Measurements from ENCODE around the gene GPC6. TPM values are rescaled to one million over a fixed set of nuclear protein-coding genes. Genes with fewer than 3 reads are reported as not detected.

GPC6 gene
- total and polyA plus RNA-seq, 2 donors (not counting 3 experiments of a cell fraction or from before 2014, with no cell fraction given): 0.01 TPM; not detected in 1

DNA sequence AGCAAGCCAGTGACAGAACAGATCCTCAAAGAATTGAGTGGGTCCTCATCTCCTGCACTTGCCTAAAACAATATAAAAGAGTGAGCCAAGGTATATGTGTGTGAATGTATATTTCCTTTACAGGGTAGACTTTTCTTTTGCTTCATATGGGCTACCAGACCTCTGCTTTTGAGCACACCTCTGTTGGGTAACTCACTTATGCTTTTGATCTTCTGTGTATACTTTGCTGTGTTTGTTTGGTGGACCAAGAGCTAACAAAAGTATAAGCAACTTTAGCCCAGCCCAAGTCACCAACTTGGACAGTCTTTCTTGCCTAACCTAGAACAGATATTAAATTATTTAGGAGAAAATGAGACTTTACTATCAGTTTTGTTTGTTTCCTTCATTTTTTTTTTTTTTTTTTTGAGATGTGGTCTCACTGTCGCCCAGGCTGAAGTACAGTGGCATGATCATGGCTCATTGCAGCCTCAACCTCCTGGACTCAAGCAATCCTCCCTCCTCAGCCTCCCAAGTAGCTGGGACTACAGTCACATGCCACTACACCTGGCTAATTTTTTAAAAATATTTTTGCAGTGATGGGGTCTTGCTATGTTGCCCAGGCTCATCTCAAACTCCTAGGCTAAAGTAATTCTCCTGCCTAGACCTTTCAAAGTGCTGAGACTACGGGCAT, 739.8 kb downstream of the GPC6 start:
- ChIA-PET CTCF (no interaction called here), POLR2A (no interaction called here)
- Histone ChIP-seq H3K79me2 (ENCODE audit: control insufficient read depth, insufficient read depth, low read length) (no peaks in the 10 kb centered on the region), H4K20me1 (replicated peaks; ENCODE audit: control insufficient read depth, extremely low read depth, insufficient read depth, low read length) (no peaks in the 10 kb centered on the region), H3K4me2 (ENCODE audit: insufficient read depth, low read length) (no peak overlapping the region), H3K27me3 (ENCODE audit: control insufficient read depth in 2 of 2, insufficient read depth in 2 of 2, low read length in 2 of 2) (no peaks in the 10 kb centered on the region), H3K9ac (replicated peaks; ENCODE audit: extremely low read depth, insufficient read depth, low read length) (no peak overlapping the region), H3K9me3 (replicated peaks; ENCODE audit: control insufficient read depth, insufficient read depth, low read length) (no peaks in the 10 kb centered on the region), H3K4me3 (replicated peaks in 1 of 3; ENCODE audit: insufficient read depth in 1 of 3, low read depth in 1 of 3, low read length in 3 of 3) (no peak overlapping the region), H3K36me3 (ENCODE audit: control insufficient read depth in 2 of 2, extremely low read depth in 1 of 2, insufficient read depth in 2 of 2, low read length in 2 of 2) (no peaks in the 10 kb centered on the region), H3K27ac (ENCODE audit: insufficient read depth, low read depth, low read length) (no peak overlapping the region), H2AFZ (ENCODE audit: low read depth, low read length) (no peak overlapping the region), H3K9me1 (replicated peaks; ENCODE audit: control insufficient read depth, extremely low read depth, insufficient read depth, low read length) (no peaks in the 10 kb centered on the region), H3K4me1 (ENCODE audit: control insufficient read depth, extremely low read depth, insufficient read depth, low read length) (no peaks in the 10 kb centered on the region)
- intact Hi-C loops (cut with micrococcal nuclease) (no loop called here), dilution Hi-C loops (cut with MboI; ENCODE audit: extremely low pct_ligation_motif_present, low sequenced_read_pairs) (no loop called here)
- TF ChIP-seq GATA2 (IDR thresholded peaks at IDR 0.05; ENCODE audit: insufficient read depth, insufficient read length, low read depth, low read length) (no peak), POLR2AphosphoS5 (IDR thresholded peaks at IDR 0.05; ENCODE audit: insufficient read depth, low read depth, low read length) (no peak), FOS (IDR thresholded peaks at IDR 0.05; ENCODE audit: borderline replicate concordance, insufficient read depth, low read length) (no peak), POLR2A (IDR thresholded peaks at IDR 0.05; ENCODE audit: low read depth, low read length) (no peak), JUN (IDR thresholded peaks at IDR 0.05; ENCODE audit: borderline replicate concordance, insufficient read depth, insufficient read length, low read depth) (no peak), EZH2 (IDR thresholded peaks at IDR 0.05; ENCODE audit: borderline replicate concordance, low read depth, low read length, severe bottlenecking) (no peak)
- TF ChIP-seq, protein P1, sequence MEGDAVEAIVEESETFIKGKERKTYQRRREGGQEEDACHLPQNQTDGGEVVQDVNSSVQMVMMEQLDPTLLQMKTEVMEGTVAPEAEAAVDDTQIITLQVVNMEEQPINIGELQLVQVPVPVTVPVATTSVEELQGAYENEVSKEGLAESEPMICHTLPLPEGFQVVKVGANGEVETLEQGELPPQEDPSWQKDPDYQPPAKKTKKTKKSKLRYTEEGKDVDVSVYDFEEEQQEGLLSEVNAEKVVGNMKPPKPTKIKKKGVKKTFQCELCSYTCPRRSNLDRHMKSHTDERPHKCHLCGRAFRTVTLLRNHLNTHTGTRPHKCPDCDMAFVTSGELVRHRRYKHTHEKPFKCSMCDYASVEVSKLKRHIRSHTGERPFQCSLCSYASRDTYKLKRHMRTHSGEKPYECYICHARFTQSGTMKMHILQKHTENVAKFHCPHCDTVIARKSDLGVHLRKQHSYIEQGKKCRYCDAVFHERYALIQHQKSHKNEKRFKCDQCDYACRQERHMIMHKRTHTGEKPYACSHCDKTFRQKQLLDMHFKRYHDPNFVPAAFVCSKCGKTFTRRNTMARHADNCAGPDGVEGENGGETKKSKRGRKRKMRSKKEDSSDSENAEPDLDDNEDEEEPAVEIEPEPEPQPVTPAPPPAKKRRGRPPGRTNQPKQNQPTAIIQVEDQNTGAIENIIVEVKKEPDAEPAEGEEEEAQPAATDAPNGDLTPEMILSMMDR (IDR thresholded peaks at IDR 0.05; ENCODE audit: extremely low read depth in 1 of 2, insufficient read depth in 1 of 2, low read depth in 1 of 2, low read length in 2 of 2): no peak
- FAIRE-seq (no peak), DNase-seq (ENCODE audit: low read depth, low spot score) (no peak)
- BruUV-seq (replicated peaks): no TSS peak

Measured in endothelial cell of umbilical vein (primary cell).